T-helper 2 cell treated with Interferon-gamma antibody and Interleukin-4, amounts not matched to agents 5 μg/mL and 100 μg/mL, for 36 hours (primary cell): ENCODE results near the gene ANKRD10.
A peak's percentile ranks its signal among the peaks of the same experiment; 100 is the strongest.

Experiments
- DNase-seq: peaks from one replicate; pipeline ENCODE4 v3.0.0; 2021; ENCODE audit warnings: low spot score
- H3K27ac Mint-ChIP-seq: one replicate; pipeline ENCODE4 v1.8.0; 2021; ENCODE audit warnings: mild to moderate bottlenecking, mixed read lengths
- H3K27me3 Mint-ChIP-seq: one replicate; pipeline ENCODE4 v1.8.0; 2021; ENCODE audit warnings: low read depth, mixed read lengths
- H3K36me3 Mint-ChIP-seq: one replicate; pipeline ENCODE4 v1.8.0; 2021; ENCODE audit warnings: low read depth, mixed read lengths
- H3K4me1 Mint-ChIP-seq: one replicate; pipeline ENCODE4 v1.8.0; 2021; ENCODE audit warnings: low read depth, mixed read lengths
- H3K4me3 Mint-ChIP-seq: one replicate; pipeline ENCODE4 v1.8.0; 2022; ENCODE audit warnings: mild to moderate bottlenecking, moderate library complexity, mixed read lengths
- H3K9me3 Mint-ChIP-seq: one replicate; pipeline ENCODE4 v1.8.0; 2021; ENCODE audit warnings: mixed read lengths

ANKRD10 gene

GRCh38 chr13:110879482-110879881, 35.4 kb downstream of the ANKRD10 start:
- DNase-seq, result no peak
- Mint-ChIP-seq H3K9me3 (no peaks in the 10 kb centered on the region), H3K4me3 (no peak overlapping the region), H3K27ac (no peak overlapping the region), H3K27me3 (peaks cover 5% of the 10 kb centered on the region), H3K36me3 (peaks cover 6% of the 10 kb centered on the region), H3K4me1 (peaks cover 4% of the 10 kb centered on the region)

- Mint-ChIP-seq H3K4me1 (peaks cover 4% of the 10 kb centered on the region), H3K27ac (no peak overlapping the region), H3K27me3 (peaks cover 5% of the 10 kb centered on the region), H3K36me3 (peaks cover 3% of the 10 kb centered on the region), H3K4me3 (no peak overlapping the region), H3K9me3 (no peaks in the 10 kb centered on the region)
- no peak for DNase-seq
Observed at GRCh38 chr13:110877737-110878258, 37.1 kb downstream of the ANKRD10 start.

- Mint-ChIP-seq H3K9me3 (no peaks in the 10 kb centered on the region), H3K27ac (no peak overlapping the region), H3K4me3 (no peak overlapping the region), H3K36me3 (peaks cover 3% of the 10 kb centered on the region), H3K4me1 (peaks cover 4% of the 10 kb centered on the region), H3K27me3 (peaks cover 6% of the 10 kb centered on the region)
- DNase-seq, result no peak
Observed at GRCh38 chr13:110876609-110877008, 38.3 kb downstream of the ANKRD10 start.

- peaks cover 19% of the 10 kb centered on the region for H3K27me3 Mint-ChIP-seq
- H3K4me3 Mint-ChIP-seq, result peak overlapping the region; percentile 69
- no peak for DNase-seq
- no peak overlapping the region for H3K27ac Mint-ChIP-seq
- peaks cover 4% of the 10 kb centered on the region for H3K4me1 Mint-ChIP-seq
- H3K36me3 Mint-ChIP-seq, result no peaks in the 10 kb centered on the region
- no peaks in the 10 kb centered on the region for H3K9me3 Mint-ChIP-seq
Observed at GRCh38 chr13:110875241-110875640, 39.6 kb downstream of the ANKRD10 start.

- Mint-ChIP-seq H3K27ac (no peak overlapping the region), H3K36me3 (no peaks in the 10 kb centered on the region), H3K27me3 (peaks cover 24% of the 10 kb centered on the region), H3K4me3 (peak overlapping the region; percentile 69), H3K4me1 (peaks cover 4% of the 10 kb centered on the region), H3K9me3 (no peaks in the 10 kb centered on the region)
- DNase-seq, result no peak
Observed at GRCh38 chr13:110874508-110874960, 40.3 kb downstream of the ANKRD10 start.

- Mint-ChIP-seq H3K27ac (no peak overlapping the region), H3K36me3 (no peaks in the 10 kb centered on the region), H3K9me3 (no peaks in the 10 kb centered on the region), H3K4me1 (peaks cover 4% of the 10 kb centered on the region), H3K4me3 (no peak overlapping the region), H3K27me3 (peaks cover 29% of the 10 kb centered on the region)
- no peak for DNase-seq
Observed at GRCh38 chr13:110873639-110874507, 41.0 kb downstream of the ANKRD10 start.

- Mint-ChIP-seq H3K9me3 (no peaks in the 10 kb centered on the region), H3K4me3 (no peak overlapping the region), H3K27me3 (peaks cover 33% of the 10 kb centered on the region)
Observed at GRCh38 chr13:110872768-110873638, 41.9 kb downstream of the ANKRD10 start.

GRCh38 chr13:110872034-110872767, 42.7 kb downstream of the ANKRD10 start:
- Mint-ChIP-seq H3K36me3 (no peaks in the 10 kb centered on the region), H3K4me3 (no peak overlapping the region), H3K9me3 (no peaks in the 10 kb centered on the region), H3K27me3 (peaks cover 33% of the 10 kb centered on the region), H3K4me1 (peaks cover 4% of the 10 kb centered on the region), H3K27ac (no peak overlapping the region)
- DNase-seq, result no peak

More at GRCh38 chr13:110872768-110873638, 41.9 kb downstream of the ANKRD10 start:
- peaks cover 4% of the 10 kb centered on the region for H3K4me1 Mint-ChIP-seq
- DNase-seq, result no peak
- H3K27ac Mint-ChIP-seq, result no peak overlapping the region
- no peaks in the 10 kb centered on the region for H3K36me3 Mint-ChIP-seq

GRCh38 chr13:110869805-110870706, 44.8 kb downstream of the ANKRD10 start:
- Mint-ChIP-seq H3K4me1 (peaks cover 4% of the 10 kb centered on the region), H3K9me3 (no peaks in the 10 kb centered on the region), H3K4me3 (peak overlapping the region; percentile 39), H3K27me3 (peaks cover 39% of the 10 kb centered on the region), H3K36me3 (no peaks in the 10 kb centered on the region), H3K27ac (no peak overlapping the region)
- DNase-seq, result peak; percentile 49

- no peaks in the 10 kb centered on the region for H3K4me1 Mint-ChIP-seq
- DNase-seq, result no peak
- no peaks in the 10 kb centered on the region for H3K36me3 Mint-ChIP-seq
- H3K4me3 Mint-ChIP-seq, result peak overlapping the region; percentile 39
- no peak overlapping the region for H3K27ac Mint-ChIP-seq
- H3K27me3 Mint-ChIP-seq, result peaks cover 38% of the 10 kb centered on the region
- no peaks in the 10 kb centered on the region for H3K9me3 Mint-ChIP-seq
Observed at GRCh38 chr13:110869231-110869804, 45.6 kb downstream of the ANKRD10 start.

GRCh38 chr13:110868720-110869119, 46.1 kb downstream of the ANKRD10 start:
- no peaks in the 10 kb centered on the region for H3K4me1 Mint-ChIP-seq
- H3K27me3 Mint-ChIP-seq, result peaks cover 39% of the 10 kb centered on the region
- no peaks in the 10 kb centered on the region for H3K36me3 Mint-ChIP-seq
- no peak overlapping the region for H3K4me3 Mint-ChIP-seq
- no peak overlapping the region for H3K27ac Mint-ChIP-seq
- DNase-seq, result no peak
- H3K9me3 Mint-ChIP-seq, result no peaks in the 10 kb centered on the region

GRCh38 chr13:110867380-110867779, 47.5 kb downstream of the ANKRD10 start:
- H3K4me3 Mint-ChIP-seq, result no peak overlapping the region
- no peaks in the 10 kb centered on the region for H3K9me3 Mint-ChIP-seq
- H3K27me3 Mint-ChIP-seq, result peaks cover 44% of the 10 kb centered on the region
- H3K27ac Mint-ChIP-seq, result no peak overlapping the region
- no peaks in the 10 kb centered on the region for H3K4me1 Mint-ChIP-seq
- DNase-seq, result no peak
- no peaks in the 10 kb centered on the region for H3K36me3 Mint-ChIP-seq
